Measurements from ENCODE around the gene SALL4. TPM values are rescaled to one million over a fixed set of nuclear protein-coding genes. Genes with fewer than 3 reads are reported as not detected.
"Not testable (repeated sequence)": the region's sequence is repeated elsewhere in the genome, so short reads cannot be mapped to it uniquely, and the experiment has no call there.

The SALL4 gene
- total RNA-seq, 1 experiment from 2014 or later = not detected

- no peak for DNase-seq
- H3K27ac ChIP-seq = no peak overlapping the region
- H3K4me1 ChIP-seq = no peaks in the 10 kb centered on the region
- H3K36me3 ChIP-seq = no peaks in the 10 kb centered on the region
- H3K9me3 ChIP-seq (replicated peaks) = no peaks in the 10 kb centered on the region
- H3K27me3 ChIP-seq = 0 out of 2 replicates have a peak, but pooled peaks cover 3% of the 10 kb centered on the region
- H3K4me3 ChIP-seq = no peak overlapping the region
Observed at GRCh38 chr20:51763965-51764602, 38.2 kb downstream of the SALL4 start.

- Histone ChIP-seq H3K9me3 (replicated peaks) (no peaks in the 10 kb centered on the region), H3K4me1 (no peaks in the 10 kb centered on the region), H3K36me3 (no peaks in the 10 kb centered on the region), H3K27me3 (peaks cover 9% of the 10 kb centered on the region; the same call in 1 of the 2 replicates), H3K4me3 (no peak overlapping the region), H3K27ac (no peak overlapping the region)
- DNase-seq = no peak
Observed at GRCh38 chr20:51760905-51761546, 41.3 kb downstream of the SALL4 start.

- H3K4me3 ChIP-seq = no peak overlapping the region
- DNase-seq = no peak
Observed at GRCh38 chr20:51759769-51760510, 42.4 kb downstream of the SALL4 start.

GRCh38 chr20:51758978-51759544 lies 43.3 kb downstream of the SALL4 start:
- Histone ChIP-seq H3K4me1 (no peaks in the 10 kb centered on the region), H3K36me3 (no peaks in the 10 kb centered on the region), H3K9me3 (replicated peaks) (no peaks in the 10 kb centered on the region), H3K27me3 (peaks cover 9% of the 10 kb centered on the region; the same call in 1 of the 2 replicates), H3K27ac (no peak overlapping the region), H3K4me3 (no peak overlapping the region)
- no peak for DNase-seq

More at GRCh38 chr20:51759769-51760510, 42.4 kb downstream of the SALL4 start:
- no peaks in the 10 kb centered on the region for H3K9me3 ChIP-seq (replicated peaks)
- H3K36me3 ChIP-seq = no peaks in the 10 kb centered on the region
- no peak overlapping the region for H3K27ac ChIP-seq
- no peaks in the 10 kb centered on the region for H3K4me1 ChIP-seq
- H3K27me3 ChIP-seq = peaks cover 9% of the 10 kb centered on the region; the same call in 1 of the 2 replicates

DNA sequence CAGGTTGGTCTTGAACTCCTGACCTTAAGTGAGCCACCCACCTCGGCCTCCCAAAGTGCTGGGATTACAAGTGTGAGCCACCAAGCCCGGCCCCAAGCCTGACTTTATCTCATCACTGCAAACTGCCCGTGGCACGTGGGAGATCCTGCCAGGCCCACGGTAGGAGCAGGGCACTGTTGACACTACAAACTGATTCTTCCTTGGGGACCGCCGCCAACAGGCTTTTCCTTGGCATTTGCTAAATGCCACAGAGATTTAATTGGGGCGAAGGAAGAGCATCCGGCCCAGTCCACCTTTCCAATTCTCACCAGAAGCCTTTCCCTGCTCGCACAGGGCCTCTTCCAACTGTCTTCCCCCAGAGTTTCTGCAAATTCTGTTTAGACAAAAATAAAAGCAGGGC lies 45.1 kb downstream of the SALL4 start:
- H3K36me3 ChIP-seq = no peaks in the 10 kb centered on the region
- H3K4me3 ChIP-seq = no peak overlapping the region
- no peaks in the 10 kb centered on the region for H3K9me3 ChIP-seq (replicated peaks)
- peaks cover 13% of the 10 kb centered on the region for H3K27me3 ChIP-seq
- no peak for DNase-seq
- no peaks in the 10 kb centered on the region for H3K4me1 ChIP-seq
- H3K27ac ChIP-seq = no peak overlapping the region

DNA sequence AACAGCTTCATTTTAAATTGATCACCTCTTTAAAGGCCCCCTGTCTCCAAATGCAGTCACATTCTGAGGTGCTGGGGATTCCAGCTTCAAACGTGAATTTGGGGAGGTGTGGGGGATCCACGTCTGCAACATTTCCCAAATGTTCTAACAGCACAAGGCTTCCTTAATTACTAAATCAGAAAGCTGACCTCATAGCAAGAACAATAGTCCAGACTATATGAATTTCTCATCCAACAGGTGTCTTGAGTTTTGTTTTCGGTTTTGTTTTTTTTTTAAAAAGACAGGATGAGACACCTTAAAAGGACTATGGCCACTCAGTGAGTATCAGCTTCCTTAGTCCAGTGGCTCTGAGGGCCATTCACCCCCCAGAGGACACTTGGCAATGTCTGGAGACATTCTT lies 45.7 kb downstream of the SALL4 start:
- no peak overlapping the region for H3K4me3 ChIP-seq
- DNase-seq = no peak
- no peak overlapping the region for H3K27ac ChIP-seq
- no peaks in the 10 kb centered on the region for H3K9me3 ChIP-seq (replicated peaks)
- no peaks in the 10 kb centered on the region for H3K36me3 ChIP-seq
- peaks cover 13% of the 10 kb centered on the region for H3K27me3 ChIP-seq
- H3K4me1 ChIP-seq = no peaks in the 10 kb centered on the region

- not testable (repeated sequence) for H3K27ac ChIP-seq
Observed at GRCh38 chr20:51753220-51753619, 49.1 kb downstream of the SALL4 start.

GRCh38 chr20:51752343-51752951 lies 49.9 kb downstream of the SALL4 start:
- peaks cover 8% of the 10 kb centered on the region; the same call in 1 of the 2 replicates for H3K27me3 ChIP-seq
- no peaks in the 10 kb centered on the region for H3K36me3 ChIP-seq
- DNase-seq = no peak
- no peaks in the 10 kb centered on the region for H3K9me3 ChIP-seq (replicated peaks)
- no peaks in the 10 kb centered on the region for H3K4me1 ChIP-seq
- H3K4me3 ChIP-seq = no peak overlapping the region
- no peak overlapping the region for H3K27ac ChIP-seq

More at GRCh38 chr20:51753220-51753619, 49.1 kb downstream of the SALL4 start:
- H3K9me3 ChIP-seq (replicated peaks); H3K4me3 ChIP-seq; DNase-seq; H3K36me3 ChIP-seq; H3K4me1 ChIP-seq: not testable (repeated sequence)
- peaks cover 10% of the 10 kb centered on the region for H3K27me3 ChIP-seq

- Histone ChIP-seq H3K27me3 (peaks cover 8% of the 10 kb centered on the region; the same call in 1 of the 2 replicates), H3K36me3 (no peaks in the 10 kb centered on the region), H3K27ac (no peak overlapping the region), H3K4me3 (no peak overlapping the region), H3K4me1 (no peaks in the 10 kb centered on the region), H3K9me3 (replicated peaks) (no peaks in the 10 kb centered on the region)
- no peak for DNase-seq
Observed at GRCh38 chr20:51750770-51751388, 51.4 kb downstream of the SALL4 start.

DNA sequence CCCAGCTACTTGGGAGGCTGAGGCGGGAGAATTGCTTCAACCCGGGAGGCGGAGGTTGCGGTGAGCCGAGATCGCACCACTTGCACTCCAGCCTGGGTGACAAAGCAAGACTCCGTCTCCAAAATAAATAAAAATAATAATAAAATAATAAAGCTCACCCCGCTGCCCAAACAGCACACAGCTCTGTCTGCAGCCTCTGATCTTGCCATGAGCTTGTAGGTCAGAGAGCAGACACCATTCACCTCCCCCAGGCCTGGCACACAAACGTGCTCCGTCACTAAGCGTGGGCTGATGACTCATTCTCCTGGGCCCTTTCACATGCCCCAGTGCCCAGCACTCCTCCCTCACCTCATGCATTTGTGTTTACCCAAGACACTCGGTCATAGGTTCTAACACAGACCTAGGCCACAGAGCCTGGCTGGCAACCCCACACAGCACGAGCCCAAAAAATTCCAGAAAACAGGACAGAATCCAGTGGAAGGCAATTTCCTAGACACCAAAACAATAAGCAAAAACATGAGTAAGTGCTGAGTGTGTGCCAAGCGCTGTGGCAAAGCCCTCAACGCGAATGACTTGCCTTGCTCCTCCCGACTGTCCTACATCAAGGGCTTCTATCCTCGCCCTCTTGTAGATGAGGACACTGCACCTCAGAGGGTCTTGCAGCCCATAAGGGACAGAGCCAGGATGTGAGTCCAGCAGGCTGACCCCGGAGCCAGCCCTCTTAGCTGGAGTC lies 52.1 kb downstream of the SALL4 start:
- no peaks in the 10 kb centered on the region for H3K9me3 ChIP-seq (replicated peaks)
- H3K27me3 ChIP-seq = peaks cover 8% of the 10 kb centered on the region; the same call in 1 of the 2 replicates
- no peak for DNase-seq
- H3K4me3 ChIP-seq = no peak overlapping the region
- H3K27ac ChIP-seq = no peak overlapping the region
- H3K36me3 ChIP-seq = no peaks in the 10 kb centered on the region
- H3K4me1 ChIP-seq = no peaks in the 10 kb centered on the region

DNA sequence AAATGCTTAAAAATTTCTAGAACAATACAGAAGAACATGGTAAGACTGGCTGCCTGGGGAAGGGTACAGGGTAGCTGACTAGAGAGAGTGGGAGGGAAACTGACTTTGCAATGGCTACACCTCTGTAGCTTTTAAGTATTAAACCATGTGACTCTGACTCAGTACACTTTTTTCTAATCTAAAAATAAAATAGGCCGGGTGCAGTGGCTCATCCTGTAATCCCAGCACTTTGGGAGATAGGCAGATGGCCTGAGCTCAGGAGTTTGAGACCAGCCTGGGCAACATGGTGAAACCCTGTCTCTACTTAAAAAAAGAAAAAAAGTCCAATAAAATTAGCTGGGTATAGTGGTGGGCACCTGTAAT lies 52.7 kb downstream of the SALL4 start:
- H3K36me3 ChIP-seq = no peaks in the 10 kb centered on the region
- no peak overlapping the region for H3K4me3 ChIP-seq
- DNase-seq = no peak
- peaks cover 8% of the 10 kb centered on the region; the same call in 1 of the 2 replicates for H3K27me3 ChIP-seq
- H3K4me1 ChIP-seq = no peaks in the 10 kb centered on the region
- no peak overlapping the region for H3K27ac ChIP-seq
- no peaks in the 10 kb centered on the region for H3K9me3 ChIP-seq (replicated peaks)

GRCh38 chr20:51747182-51747911 lies 55.0 kb downstream of the SALL4 start:
- Histone ChIP-seq H3K4me3 (no peak overlapping the region), H3K27ac (no peak overlapping the region), H3K27me3 (peaks cover 5% of the 10 kb centered on the region; the same call in 1 of the 2 replicates), H3K9me3 (replicated peaks) (no peaks in the 10 kb centered on the region), H3K36me3 (no peaks in the 10 kb centered on the region), H3K4me1 (no peaks in the 10 kb centered on the region)
- DNase-seq = no peak

GRCh38 chr20:51745804-51746203 lies 56.5 kb downstream of the SALL4 start:
- Histone ChIP-seq H3K27me3 (no peaks in the 10 kb centered on the region), H3K36me3 (no peaks in the 10 kb centered on the region), H3K27ac (no peak overlapping the region), H3K9me3 (replicated peaks) (no peaks in the 10 kb centered on the region), H3K4me1 (no peaks in the 10 kb centered on the region), H3K4me3 (no peak overlapping the region)
- no peak for DNase-seq

Measured in SJCRH30 (cell line).